GM19468 (cell line): ENCODE measurements around the gene ILKAP.

ENCODE experiments used
- ATAC-seq: cut with Tn5 transposase; IDR thresholded peaks from one replicate; pipeline ENCODE4 v1.9.1; 2021; ENCODE audit warnings: mild to moderate bottlenecking, moderate library complexity, moderate number of reproducible peaks; ENCODE audit not compliant: unreplicated experiment; ENCODE audit errors: extremely low read depth

Gene ILKAP

DNA sequence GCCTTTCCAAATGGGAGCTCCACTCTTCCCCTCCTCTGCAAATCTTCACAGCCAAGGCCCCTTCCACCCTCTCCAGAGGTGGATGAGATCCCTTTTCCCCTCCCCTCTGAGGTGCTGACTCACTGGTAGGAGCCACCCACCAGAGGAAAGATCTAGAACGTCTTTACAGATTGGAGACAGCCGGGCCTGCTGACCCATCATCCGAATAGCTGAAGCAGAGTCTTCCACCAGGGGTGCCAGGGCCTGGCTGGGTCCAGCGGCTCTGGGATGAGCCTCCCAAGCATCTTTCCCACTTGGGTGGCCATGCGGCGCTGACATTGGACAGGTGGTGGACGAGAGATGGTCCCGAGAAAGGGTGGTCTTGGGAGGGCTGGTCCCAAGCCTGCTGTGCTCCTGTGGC lies 35.7 kb downstream of the ILKAP start:
- no peak for ATAC-seq

DNA sequence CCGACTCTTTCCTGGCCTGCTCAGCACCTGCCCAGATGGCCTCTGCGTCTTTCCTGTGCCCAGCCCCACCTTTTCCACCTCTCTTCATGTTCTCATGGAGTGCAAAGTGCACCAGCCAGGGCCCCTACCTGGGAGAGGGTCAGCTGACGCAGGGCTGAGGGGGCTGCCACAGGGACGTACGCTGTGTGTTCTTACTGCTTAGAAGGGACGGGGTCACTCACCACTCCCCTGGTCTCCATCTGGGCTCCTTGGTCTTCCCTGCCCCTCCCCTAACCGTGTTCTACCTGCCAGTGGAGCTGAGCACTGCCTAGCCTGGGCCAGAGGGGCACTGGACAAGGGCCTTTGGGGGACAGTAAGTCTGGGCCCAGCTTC lies 36.2 kb downstream of the ILKAP start:
- ATAC-seq: no peak

DNA sequence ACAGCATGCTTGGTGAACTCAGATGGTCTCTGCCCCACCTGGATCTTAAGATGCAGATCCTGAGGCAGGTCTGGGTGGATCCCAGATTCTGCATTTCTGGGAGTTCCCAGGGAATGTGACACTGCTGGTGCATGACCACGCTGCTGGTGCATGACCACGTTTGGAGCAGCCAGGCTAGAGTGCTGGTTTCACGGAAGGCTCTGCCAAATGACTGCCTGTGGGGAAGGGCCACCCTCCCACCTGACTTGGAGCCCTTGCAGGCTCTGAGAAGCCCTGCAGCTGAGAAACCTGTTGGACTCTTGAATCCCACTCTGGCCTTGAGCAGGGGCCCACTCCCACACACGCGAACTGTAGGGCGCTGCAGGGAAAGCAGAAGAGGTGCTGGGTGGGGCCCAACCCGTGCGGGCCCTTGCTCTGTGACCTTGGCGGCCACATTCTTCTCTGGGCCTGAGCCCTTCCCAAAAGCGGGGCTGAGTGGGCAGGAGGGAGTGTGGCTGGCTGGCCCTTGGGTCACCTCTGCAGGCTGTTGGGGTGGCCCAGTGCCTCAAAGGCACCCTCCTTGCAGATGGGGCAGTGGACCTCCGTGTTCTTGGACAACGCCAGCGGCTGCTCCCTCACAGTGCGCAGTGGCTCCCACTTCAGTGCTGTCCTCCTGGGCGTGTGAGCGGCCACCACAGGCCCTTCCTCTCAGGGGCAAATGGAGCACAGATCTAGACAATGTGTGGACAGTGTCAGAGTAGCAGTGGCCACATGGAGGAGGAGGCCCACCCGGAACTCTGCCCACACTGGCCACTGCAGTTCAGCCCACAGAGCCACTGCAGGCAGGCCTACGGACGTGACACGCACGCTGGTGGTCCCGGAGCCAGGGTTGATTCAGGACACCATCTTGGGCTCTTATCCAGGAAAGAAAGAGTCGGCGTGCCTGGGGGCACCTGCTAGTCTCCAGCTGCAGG lies 36.8 kb downstream of the ILKAP start:
- no peak for ATAC-seq

DNA sequence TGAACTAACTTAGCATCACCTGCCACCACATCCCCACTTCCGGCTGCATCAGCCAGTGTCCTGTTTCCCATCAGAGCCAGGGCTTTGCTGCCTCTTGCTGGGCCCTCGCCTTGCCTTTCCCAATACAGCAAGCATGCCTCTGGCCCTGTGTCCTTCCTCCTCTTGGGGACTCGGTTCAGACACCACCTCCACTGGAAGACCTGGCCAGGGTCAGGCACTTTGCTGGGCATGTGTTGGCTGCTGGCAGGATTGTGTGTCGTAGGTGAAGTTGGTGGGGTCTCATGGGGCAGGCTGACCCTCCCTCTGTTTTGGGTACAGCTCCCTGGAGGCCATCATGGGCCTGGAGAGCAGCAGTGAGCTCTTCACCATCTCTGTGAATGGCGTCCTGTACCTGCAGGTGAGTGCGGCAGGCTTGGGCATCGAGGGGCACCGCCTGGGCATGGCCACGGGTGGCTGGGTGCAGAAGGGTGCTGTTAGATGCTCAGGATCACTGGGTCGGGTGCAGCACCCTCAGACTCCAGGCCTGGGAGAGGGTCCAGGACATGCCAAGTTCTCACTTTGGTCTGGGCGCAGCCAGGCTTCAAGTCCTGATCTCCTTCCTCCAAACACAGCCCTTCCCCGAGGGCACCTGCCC lies 38.1 kb downstream of the ILKAP start:
- ATAC-seq: no peak

DNA sequence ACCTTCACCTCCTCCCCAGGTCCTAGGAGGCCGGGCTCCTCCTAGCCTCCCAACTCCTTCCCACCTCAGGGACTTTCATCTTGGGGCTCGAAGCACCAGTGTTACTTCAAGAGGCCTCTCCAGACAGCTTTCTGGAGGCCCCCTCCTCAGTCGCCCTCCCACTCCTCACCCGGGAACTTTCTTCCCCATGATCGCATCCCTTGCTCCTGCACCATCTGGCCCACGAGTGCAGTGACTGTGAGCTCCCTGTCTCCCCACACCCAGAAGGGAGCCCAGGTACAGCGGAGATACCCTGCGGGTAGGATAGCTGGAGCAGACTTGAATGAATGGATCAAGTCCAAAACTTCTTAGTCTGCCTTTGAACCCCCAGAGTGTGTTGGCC lies 38.6 kb downstream of the ILKAP start:
- no peak for ATAC-seq

DNA sequence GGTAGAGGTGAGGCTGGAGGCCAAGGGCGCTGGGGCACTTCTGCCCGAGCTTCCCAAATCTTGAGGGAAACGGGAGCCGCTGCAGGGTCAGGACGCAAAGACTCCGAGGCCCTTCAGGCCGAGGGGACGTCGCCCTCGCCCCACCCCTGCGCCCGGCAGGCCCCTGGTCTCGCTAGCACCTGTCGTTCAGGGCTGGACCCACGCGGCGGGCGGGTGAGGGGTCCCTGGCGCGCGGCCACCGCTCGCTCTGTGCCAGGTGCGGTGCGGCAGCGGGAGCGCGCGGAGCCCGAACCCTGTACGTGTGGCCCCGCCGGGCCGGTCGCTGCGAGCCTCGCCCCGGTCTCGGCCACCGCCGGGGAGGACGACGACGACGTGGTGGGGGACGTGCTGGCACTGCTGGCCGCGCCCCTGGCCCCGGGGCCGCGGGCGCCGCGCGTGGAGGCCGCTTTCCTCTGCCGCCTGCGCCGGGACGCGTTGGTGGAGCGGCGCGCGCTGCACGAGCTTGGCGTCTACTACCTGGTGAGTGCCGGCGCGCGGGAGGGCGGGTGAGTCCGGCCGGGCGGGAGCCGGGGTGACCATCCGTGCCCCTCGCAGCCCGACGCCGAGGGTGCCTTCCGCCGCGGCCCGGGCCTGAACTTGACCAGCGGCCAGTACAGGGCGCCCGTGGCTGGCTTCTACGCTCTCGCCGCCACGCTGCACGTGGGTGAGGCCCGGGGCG lies 39.9 kb downstream of the ILKAP start:
- no peak for ATAC-seq

DNA sequence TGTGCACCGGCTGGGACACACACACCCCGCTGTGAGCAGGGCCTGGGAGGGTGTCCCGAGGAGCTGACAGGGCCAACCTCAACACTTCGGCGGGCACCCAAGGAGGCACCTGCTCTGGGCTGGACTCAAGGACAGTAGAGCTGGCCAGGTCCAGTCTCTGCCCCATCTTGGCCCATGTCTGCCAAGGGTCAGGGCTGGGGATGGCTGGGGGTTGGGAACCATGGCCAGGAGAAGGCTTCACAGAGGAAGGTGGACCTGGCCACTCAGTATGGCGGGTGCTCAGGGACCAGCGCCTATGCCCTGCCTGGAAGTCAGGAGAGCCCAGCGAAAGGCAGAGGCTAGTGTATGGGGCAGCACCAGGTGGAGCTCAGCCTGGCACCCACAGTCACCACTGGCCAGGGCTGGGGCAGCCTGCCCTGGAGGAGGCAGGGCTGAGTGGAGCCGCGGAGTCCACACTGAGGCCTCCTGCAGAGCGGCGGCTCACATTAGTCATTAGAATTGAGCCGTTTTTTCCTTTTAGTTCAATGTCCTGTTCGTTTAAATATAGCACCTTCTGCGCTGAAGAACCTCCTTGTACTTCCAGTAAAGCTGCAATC lies 40.6 kb downstream of the ILKAP start:
- ATAC-seq: no peak

DNA sequence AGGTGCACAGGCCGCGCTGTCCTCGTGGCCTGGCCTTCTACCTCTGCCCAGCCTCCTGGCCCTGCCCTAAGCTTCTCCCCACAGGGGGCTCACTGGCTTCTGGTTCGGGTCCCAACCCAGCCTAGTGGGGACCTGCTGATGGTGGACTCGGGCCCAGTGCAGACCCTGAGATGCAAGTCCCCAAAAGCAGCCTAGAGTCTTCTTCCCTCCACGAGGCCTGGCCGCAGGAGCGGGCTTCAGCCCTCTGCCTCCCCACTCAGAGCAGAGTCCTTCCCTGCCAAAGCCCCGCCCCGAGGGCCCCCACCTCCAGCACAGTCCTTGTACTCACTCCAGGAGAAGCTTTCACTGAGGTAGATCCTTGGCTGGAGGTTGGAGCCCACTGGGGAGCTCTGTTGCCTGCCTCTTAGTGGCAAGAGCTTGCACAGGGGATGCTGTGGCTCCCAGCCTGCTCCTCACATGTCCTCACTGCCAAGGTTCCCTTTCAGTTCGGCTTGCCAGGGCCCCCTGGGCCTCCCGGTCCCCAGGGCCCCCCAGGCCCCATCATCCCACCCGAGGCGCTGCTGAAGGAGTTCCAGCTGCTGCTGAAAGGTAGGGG lies 41.1 kb downstream of the ILKAP start:
- no peak for ATAC-seq

DNA sequence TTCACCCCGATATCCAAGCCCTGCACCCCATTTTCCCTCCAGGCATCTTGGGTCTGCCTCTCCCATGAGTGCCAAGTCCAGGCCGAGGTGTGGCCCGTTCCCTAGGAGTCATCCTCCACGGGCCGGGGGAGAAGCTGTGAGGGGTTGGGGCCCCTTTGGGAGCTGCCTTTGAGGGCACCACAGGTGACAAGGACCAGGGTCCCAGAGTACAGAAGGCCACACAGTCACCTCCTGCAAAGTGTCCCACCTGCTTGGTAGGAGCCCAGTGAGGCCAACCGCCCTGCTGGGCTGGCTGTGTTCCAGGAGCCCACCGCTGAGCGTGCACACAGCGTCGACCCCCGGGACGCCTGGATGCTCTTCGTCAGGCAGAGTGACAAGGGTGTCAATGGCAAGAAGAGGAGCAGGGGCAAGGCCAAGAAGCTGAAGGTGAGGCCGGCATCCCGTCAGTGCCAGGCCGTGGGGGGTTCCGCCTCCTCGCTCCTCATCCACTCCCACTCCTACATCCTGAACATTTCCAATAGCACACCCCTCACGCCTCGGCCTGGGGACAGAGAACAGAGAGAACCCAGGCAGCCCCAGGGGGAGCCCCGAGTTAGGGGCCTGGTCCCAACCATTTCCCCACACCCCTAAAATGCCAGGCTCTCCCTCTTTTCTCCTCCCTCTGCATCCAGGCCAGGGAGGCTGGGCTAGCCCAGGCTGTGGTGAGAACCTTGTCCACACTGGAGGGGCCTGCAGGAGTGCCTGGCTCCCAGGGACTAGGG lies 42.0 kb downstream of the ILKAP start:
- ATAC-seq: no peak

DNA sequence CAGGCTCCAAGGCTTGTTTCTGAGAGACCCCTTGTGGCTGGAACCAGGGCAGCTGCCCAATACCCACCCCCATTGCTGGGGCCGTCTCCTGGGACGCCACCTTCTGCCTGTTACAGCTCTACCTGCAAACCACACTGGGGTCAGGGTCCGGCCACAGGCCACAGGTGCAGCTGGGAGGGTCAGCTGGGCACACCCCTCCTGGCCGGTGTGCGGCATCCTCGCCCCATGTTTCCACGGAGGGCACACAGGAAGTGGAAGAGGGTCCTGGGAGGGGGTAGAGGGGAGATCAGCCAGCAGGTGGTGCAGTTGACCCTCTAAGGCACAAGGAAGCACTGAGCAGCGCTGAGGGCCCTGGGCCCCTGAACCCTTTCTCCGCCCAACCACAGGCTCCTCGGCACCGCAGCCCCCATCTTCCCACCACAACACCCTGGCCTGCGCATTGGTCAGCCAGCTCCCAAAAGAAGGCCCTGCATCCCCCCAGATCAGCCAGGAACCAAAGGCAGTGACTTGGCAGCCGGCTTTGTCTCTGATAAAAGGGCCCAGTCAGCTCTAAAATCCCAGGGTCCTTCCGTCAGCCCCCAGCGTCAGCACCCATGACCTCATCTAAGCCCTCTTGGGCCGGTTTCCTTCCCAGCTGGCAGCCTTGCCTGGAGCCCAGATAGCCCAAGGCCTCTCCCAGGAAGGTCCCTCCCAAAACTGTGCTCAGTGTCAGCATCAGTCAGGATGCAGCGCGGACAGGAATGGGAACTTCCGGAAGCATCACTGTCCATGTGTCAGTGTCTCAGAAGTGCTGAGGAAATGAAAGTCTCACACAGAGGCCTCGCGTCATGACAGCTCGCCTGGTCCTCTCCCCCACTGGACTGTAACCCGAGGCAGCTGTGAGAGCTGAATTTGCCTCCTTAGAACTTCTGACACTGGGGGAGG lies 43.0 kb downstream of the ILKAP start:
- no peak for ATAC-seq

DNA sequence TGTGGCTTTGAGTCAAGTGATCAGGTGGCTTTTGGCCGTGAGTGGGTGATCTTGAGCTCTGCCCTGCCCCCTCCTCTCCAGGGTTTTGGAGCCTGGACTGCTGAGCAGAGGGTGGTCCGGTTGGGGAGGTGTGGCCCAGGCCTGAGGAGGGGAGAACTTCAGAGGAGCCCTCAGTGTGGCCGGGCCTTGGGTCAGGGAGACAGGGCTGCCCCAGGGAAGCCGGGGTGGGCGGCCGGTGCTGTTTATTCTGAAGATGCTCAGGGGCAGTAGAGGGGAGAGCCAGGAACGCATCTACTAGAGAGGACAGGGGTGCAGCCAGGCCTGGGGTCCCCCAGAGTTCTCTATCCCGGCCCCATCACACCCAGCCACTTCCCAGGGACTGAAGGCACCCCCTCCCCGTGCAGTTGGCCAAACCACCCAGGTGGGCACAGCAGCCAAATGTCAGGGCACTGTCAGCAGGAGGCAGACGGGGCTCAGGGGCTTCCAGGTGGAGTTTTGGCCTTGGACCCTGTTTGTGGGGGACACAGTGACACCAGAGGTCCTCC lies 43.8 kb downstream of the ILKAP start:
- no peak for ATAC-seq

DNA sequence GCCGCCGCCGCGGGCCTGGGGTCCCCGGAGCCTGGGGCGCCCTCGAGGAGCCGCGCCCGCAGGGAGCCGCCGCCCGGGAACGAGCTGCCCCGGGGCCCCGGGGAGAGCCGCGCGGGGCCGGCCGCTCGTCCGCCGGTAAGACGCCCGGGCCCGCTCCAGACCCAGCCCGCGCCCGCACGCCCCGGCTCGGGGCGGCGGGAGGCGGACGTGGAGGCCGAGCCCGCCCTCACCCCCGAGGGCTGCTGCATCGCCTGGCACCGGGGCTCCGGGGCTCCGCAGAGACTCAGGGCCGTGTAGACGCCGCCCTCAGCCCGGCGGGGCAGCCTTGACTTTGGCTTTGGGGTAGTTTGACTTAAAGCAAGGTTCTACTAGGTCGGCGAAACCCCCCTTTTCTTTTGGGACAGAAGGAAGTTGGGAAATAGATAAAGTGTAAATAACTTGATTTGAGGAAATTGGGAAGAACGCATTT lies 44.4 kb downstream of the ILKAP start:
- ATAC-seq: no peak

DNA sequence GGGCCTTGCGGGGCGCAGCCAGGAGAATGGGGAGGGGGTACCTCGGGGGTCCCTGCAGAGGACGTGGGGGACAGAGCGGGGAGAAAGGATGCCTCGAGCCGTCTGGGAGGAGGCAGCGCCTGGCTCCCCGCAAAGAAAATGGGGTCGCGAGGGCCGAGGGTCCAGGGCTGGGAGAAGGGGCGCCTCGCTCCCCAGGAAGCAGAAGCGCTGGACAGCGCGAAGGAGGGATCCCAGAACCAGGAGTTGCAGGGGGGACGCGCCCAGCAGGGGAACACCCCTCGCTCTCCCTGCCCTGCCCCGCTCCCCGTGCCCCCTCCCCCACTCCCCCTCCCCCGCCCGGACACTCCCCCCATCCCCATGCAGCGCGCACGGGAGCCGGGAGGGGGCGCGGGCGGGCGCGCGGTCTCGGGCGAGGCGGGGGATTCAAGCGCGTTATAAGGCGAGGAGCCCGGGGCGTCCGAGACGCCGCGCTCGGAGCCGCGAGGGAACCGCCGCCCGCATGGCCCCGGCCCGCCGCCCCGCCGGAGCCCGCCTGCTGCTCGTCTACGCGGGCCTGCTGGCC lies 44.9 kb downstream of the ILKAP start, which contains the start of gene ERFE:
ERFE (plus strand) TSS at position 462 of the 562 bp plus-strand sequence; CDS start at position 500, 38 bp downstream.
- ATAC-seq: no peak

DNA sequence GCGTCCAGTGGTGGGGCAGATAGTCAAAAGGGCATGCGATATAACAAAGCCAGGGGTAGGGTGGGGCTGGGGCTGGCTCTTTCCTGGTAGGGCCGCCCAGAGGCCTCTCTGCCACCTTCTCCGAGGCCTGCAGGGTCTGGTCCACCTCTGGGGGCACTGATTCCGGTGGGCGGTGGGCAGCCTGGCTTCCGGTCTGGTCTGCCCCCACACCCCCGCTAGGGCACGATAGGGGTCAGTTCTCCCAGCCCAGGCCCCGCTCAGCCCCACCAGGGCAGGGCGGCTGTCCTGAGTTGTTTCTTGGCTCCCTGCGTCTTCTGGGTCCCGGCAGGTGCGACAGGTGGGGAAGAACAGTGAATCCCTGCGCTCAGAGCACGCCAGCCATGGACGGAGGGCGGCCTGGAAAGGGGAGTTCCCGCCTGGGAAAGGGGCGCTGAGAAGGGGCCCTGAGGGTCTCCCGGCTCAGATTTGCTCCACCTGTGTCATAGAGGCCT lies 45.4 kb downstream of the ILKAP start:
- no peak for ATAC-seq

DNA sequence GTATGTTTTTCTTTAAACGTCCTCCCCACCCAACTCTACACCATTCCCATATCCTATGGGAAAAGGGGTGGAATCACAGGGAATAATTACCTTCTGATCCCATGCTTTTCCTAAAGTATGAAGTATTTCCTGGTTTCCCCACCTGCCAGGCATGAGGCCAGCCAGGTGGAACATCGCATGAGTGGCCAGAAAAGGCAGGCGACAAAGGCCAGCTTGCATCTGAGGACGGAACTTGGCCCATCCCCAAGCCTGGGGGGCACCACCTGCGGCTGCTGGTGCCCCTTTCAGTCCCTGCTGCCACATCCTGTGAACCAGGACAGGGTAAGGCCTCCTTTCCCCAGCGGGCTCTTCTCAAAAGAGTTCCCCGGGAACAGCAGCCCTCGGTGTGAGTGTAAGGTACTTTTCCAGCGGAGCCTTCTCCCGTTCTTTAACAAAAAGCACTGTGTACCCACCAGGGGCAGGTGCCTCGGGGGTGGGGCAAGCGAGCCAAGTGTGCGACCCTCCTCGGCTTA lies 45.9 kb downstream of the ILKAP start:
- no peak for ATAC-seq

DNA sequence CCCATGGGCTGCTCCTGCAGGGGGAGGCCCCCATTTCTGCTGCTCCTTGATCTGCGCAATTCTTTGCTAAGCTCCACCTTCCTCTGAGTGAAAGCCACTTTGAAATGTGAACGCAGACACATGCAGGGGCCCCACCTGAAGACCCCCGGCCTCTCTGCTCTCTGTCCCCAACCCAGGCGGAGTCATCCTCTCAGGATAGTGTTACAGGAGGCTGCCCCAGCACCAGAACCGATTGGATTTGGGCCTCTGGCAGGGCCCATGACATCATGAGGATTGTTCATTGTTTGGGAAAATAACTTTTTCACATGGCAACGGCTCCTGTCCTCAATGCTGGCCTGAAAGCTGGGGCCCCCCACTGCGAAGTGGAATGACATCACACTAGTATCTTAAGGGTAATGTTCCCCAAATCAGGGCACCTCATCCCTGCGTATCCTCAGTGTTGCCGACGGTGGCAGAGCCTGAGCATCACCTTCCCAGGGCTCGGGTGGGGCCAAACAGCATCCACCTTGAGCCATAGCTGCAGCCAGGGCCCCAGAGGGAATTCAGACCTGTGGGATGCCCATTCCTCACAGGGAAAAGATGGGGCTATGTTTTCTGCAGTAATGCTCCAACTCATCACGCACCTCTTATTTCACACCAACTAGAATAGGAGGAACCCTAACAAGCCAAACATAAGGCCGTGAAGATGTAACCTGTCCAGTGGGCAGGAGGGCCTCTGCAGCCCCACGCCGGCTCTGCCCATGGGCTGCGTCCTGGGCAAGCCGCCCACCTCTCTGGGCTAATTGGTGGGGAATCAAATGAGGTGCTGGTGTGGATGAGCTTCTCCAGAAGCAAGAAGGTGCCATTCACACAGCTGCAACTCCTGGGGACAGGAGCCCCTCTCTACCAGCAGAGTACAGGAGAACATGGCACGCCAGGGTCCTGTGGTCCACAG lies 47.5 kb downstream of the ILKAP start:
- ATAC-seq: no peak
